Skin epidermis (tissue), 12 donors: ENCODE measurements around the gene MDC1.
A peak's percentile ranks its signal among the peaks of the same experiment; 100 is the strongest.
"Not testable (repeated sequence)": the region's sequence is repeated elsewhere in the genome, so short reads cannot be mapped to it uniquely, and the experiment has no call there.

Experiments used
- H3K27ac ChIP-seq, 21 experiments: fragments of 200-600 bp; sonication (generic) in 11 of 21; one replicate each; pipeline ENCODE4 v1.5.0; 2020; ENCODE audit warnings: mild to moderate bottlenecking in 3 of 21, inconsistent platforms in 2 of 21, moderate library complexity in 2 of 21
- H3K4me3 ChIP-seq, 7 experiments: fragments of 200-600 bp; sonication (generic) in 2 of 7; one replicate each; pipeline ENCODE4 v1.5.0; 2020; ENCODE audit warnings: inconsistent platforms in 2 of 7, mild to moderate bottlenecking in 2 of 7, moderate library complexity in 1 of 7

Gene MDC1

DNA sequence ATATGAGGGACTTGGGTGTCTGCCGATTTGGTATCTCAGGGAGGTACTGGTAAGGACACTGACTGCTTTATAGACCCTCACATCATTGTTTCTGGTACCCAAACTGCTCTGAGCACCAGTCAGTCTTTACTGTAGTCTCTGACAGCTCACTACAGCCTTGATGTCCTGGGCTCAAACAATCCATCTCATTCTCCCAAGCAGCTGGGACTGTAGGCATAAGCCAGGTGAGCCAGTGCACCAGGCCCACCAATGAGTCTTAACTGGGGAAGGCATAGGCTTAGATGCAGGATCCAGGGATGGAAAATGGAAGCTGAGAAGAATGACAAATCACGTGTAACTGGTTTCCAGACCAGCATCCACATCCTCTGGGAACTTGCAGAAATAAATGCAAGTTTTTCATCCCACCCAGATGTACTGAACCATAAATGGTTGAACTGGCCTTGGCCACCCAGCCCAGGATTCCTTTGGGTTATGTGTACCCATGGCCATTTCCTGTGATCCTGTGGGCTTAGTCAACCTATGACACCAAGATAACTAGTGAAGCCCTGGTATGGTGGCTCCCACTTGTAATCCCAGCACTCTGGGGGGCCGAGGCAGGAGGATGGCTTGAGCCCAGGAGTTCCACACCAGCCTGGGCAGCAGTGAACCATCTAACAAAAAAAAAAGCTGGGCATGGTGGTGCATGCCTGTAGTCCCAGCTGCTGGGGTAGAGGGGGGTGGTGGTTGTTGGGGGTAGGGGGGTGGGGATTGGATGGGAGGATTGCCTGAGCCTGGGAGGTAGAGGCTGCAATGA lies 8.8 kb upstream of the MDC1 start:
- peak overlapping the region in 2 of 21 experiments; percentile 8 to 24 for H3K27ac ChIP-seq
- H3K4me3 ChIP-seq = no peak overlapping the region

DNA sequence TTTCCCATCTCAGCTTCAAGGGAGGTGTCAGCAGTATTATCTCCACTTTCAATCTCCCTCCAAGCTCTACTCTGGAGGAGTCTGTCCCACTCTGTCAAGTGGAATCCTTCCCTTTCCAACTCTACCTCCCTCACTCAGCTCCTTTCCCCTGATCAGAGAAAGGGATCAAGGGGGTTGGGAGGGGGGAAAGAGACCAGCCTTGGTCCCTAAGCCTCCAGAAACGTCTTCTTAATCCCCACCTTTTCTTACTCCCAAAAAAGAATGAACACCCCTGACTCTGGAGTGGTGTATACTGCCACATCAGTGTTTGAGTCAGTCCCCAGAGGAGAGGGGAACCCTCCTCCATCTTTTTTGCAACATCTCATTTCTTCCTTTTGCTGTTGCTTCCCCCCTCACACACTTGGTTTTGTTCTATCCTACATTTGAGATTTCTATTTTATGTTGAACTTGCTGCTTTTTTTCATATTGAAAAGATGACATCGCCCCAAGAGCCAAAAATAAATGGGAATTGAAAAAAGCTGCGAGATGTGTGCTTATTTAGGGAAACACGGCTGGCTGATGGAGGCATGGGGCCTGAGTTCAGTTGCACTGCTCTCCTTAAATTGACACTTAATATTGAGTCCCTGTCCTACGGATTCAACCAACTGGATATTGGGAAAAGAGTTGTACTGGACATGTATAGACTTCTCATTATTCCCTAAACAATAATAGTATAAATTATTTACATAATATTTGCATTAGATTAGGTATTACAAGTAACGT lies 8.0 kb upstream of the MDC1 start:
- H3K4me3 ChIP-seq = no peak overlapping the region

DNA sequence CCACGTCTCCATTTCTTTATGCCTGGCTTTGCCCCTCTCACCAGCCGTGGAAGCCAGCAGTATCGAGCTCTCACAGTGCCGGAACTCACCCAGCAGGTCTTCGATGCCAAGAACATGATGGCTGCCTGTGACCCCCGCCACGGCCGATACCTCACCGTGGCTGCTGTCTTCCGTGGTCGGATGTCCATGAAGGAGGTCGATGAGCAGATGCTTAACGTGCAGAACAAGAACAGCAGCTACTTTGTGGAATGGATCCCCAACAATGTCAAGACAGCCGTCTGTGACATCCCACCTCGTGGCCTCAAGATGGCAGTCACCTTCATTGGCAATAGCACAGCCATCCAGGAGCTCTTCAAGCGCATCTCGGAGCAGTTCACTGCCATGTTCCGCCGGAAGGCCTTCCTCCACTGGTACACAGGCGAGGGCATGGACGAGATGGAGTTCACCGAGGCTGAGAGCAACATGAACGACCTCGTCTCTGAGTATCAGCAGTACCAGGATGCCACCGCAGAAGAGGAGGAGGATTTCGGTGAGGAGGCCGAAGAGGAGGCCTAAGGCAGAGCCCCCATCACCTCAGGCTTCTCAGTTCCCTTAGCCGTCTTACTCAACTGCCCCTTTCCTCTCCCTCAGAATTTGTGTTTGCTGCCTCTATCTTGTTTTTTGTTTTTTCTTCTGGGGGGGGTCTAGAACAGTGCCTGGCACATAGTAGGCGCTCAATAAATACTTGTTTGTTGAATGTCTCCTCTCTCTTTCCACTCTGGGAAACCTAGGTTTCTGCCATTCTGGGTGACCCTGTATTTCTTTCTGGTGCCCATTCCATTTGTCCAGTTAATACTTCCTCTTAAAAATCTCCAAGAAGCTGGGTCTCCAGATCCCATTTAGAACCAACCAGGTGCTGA lies 7.0 kb upstream of the MDC1 start:
- H3K4me3 ChIP-seq = not testable (repeated sequence)
- peak overlapping the region in 4 of 21 experiments; percentile 13 to 42 (median 18) for H3K27ac ChIP-seq

More for the DNA sequence above, 8.0 kb upstream of the MDC1 start:
- H3K27ac ChIP-seq = peak overlapping the region in 2 of 21 experiments; percentile 34 to 38

DNA sequence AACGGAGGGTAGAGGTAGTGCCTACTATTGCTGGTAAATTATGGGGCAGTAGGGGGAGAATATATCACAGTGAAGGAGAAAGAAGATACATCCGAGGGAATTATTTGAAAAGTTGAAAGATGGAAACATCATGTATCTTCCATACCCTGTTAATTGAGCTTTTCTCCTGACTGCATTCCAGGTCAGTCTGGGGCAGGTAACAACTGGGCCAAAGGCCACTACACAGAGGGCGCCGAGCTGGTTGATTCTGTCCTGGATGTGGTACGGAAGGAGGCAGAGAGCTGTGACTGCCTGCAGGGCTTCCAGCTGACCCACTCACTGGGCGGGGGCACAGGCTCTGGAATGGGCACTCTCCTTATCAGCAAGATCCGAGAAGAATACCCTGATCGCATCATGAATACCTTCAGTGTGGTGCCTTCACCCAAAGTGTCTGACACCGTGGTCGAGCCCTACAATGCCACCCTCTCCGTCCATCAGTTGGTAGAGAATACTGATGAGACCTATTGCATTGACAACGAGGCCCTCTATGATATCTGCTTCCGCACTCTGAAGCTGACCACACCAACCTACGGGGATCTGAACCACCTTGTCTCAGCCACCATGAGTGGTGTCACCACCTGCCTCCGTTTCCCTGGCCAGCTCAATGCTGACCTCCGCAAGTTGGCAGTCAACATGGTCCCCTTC lies 6.2 kb upstream of the MDC1 start:
- H3K27ac ChIP-seq = peak overlapping the region in 5 of 21 experiments; percentile 11 to 99 (median 19)
- H3K4me3 ChIP-seq = peak overlapping the region in 1 of 7 experiments; percentile 91

DNA sequence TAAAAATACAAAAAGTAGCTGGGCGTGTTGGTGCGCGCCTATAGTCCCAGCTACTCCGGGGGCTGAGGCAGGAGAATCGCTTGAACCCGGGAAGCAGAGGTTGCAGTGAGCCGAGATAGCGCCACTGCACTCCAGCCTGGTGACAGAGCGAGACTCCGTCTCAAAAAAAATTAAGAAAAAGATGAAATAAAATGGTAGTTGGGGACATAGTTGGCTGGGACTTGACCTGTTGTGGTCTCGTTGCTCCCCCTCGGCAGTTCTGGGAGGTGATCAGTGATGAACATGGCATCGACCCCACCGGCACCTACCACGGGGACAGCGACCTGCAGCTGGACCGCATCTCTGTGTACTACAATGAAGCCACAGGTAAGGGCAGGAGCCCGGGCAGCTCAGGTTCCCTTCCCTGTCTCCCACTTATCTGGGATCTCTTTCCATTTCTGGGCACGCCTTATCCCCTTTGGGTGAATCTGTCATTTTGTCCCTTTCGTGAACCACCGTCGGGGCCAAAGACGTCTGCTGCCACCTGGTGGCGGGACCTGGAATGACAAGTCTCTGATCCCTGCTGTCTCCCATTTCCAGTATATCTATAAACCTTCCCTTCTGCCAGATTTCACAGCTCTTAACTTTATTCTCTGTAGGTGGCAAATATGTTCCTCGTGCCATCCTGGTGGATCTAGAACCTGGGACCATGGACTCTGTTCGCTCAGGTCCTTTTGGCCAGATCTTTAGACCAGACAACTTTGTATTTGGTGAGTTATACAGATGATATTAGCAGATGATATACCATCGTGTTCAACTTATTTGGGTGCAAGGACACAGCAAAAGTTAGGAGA lies 5.4 kb upstream of the MDC1 start:
- peak overlapping the region in 20 of 21 experiments; percentile 31 to 99 (median 95) for H3K27ac ChIP-seq
- peak overlapping the region; percentile 70 to 91 (median 81) for H3K4me3 ChIP-seq

DNA sequence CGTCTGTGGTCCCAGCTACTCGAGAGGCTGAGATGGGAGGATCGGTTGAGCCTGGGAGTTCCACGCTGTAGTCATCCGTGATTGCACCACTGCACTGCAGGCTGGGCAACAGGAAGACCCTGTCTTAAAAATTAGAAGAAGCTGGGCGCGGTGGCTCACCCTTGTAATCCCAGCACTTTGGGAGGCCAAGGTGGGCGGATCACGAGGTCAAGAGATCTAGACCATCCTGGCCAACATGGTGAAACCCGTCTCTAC lies 4.9 kb upstream of the MDC1 start:
- H3K4me3 ChIP-seq = peak overlapping the region; percentile 70 to 91 (median 81)
- peak overlapping the region; percentile 31 to 99 (median 95) for H3K27ac ChIP-seq

DNA sequence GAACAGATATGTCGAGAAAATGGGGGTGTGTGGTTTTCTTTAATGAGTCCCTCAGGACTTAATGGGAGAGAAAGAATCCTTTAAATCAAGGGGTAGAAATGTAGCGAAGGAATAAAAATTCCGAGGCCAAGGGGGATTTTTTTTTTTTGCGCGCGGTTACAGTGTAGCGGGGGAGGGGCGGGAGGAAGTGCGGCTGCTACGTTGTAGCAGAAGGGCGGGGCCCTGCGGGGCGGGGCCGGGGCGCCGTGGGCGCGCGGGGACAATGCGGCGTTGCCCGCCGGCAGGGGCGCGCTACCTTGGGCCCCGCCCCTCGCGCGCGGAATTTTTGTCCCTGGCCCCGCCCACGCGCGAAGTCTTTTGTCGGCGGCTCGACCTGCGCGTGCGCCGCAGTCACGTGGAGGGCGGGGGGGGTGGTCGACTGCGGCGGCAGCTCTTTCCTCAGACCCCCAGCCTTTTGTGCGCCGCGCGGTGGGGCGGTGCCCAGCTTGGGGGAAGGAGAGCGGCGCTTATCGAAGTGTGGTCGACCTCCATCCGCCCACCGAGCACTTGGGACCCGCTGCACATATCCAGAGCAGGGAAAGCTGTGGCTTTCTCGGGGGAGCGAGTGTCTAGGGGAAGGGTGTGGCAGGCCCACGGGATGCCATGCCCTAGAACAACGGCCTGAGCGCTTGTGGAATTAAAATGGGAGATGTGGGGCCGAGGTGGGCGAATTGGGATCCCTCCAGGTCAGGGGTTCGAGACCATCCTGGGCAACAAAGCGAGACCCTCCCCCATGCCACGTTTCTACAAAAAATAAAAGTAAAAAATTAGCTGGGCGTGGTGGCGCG lies 4.3 kb upstream of the MDC1 start:
- Histone ChIP-seq H3K4me3 (peak overlapping the region; percentile 70 to 91 (median 81)), H3K27ac (peak overlapping the region; percentile 71 to 99 (median 95))

DNA sequence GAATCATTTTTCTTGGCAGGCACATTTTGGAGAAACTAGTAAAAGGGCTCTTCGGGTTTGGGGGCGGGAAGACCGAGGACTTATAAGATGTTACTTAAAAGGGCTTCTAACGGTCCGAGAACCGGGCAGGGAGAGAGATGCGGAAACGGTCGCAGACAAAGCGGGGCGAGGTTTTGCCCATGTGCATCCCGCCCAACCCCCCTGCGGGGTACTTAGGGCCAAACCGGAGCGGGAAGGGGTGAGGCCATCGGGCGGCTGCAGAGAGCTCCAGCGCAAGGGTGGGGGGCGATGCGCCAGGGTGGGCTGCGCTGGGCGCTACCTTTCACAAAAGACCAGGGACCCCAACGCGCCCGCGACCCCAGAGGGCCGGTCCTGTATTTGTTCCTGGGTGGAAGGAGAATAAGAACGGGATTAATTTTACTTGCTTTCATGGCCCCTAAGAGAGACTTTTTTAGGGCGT lies 3.7 kb upstream of the MDC1 start:
- Histone ChIP-seq H3K4me3 (peak overlapping the region; percentile 70 to 91 (median 81)), H3K27ac (peak overlapping the region; percentile 71 to 99 (median 95))

DNA sequence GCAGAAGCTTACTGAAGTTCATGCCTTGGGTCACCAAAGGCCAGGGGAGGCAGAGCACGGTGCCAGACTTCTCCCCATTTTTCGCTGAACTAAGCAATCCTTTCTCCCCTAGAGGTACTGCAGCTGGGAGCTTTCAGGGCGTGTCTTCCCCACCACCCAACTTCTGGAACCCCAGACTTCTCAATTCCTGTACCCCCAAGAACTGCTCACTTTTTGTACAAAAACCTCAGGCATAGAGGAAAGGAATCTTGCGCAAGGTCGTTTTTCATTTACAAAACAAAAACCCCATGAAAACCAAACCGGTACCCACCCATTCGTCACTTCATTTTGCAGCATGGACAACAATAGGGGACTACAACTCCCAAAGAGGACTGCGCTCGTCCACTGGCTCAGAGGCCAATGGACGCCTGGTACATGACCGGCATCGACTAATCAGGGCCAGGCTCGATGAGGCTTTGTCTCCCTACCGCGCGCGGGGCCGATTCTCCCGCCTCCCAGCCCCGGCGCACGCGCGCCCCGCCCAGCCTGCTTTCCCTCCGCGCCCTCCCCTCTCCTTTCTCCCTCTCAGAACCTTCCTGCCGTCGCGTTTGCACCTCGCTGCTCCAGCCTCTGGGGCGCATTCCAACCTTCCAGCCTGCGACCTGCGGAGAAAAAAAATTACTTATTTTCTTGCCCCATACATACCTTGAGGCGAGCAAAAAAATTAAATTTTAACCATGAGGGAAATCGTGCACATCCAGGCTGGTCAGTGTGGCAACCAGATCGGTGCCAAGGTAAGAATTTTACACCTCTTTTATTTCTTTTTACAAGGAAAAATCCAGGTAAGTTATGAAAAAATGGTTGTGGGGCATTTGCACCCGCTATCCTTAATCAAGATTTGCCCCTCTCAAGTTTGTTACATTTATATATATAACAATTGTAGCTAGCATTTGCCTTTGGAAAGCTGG lies 3.0 kb upstream of the MDC1 start, which contains the start of gene TUBB:
Gene TUBB, plus strand, starts transcription at position 562 of the 947 bp plus-strand sequence. Its CDS starts 155 bp downstream, at position 717.
- peak within 1 kb of the TSS; percentile 71 to 99 (median 95) for H3K27ac ChIP-seq
- H3K4me3 ChIP-seq = peak within 1 kb of the TSS; percentile 70 to 91 (median 81)

DNA sequence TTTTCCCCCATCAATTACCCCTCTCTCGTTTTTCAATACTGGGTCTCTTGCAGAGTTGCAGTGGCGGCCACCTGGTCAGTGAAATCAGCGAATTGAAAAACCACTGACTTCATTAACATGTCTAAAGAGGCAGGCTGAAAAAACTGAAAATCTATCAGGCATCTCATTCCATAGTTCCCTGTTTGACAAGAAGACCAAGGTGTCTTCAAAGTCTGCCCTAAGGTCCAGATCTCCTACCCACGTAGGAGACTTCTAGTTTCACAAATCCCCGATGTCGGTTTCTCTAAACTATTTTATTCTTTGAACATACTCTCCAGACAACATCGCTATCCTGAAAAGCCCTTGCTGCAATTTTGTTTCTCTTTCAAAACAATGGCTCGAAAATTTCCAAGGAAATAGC lies 2.3 kb upstream of the MDC1 start:
- H3K27ac ChIP-seq = peak overlapping the region in 20 of 21 experiments; percentile 71 to 99 (median 94)
- H3K4me3 ChIP-seq = peak overlapping the region; percentile 70 to 91 (median 81)

DNA sequence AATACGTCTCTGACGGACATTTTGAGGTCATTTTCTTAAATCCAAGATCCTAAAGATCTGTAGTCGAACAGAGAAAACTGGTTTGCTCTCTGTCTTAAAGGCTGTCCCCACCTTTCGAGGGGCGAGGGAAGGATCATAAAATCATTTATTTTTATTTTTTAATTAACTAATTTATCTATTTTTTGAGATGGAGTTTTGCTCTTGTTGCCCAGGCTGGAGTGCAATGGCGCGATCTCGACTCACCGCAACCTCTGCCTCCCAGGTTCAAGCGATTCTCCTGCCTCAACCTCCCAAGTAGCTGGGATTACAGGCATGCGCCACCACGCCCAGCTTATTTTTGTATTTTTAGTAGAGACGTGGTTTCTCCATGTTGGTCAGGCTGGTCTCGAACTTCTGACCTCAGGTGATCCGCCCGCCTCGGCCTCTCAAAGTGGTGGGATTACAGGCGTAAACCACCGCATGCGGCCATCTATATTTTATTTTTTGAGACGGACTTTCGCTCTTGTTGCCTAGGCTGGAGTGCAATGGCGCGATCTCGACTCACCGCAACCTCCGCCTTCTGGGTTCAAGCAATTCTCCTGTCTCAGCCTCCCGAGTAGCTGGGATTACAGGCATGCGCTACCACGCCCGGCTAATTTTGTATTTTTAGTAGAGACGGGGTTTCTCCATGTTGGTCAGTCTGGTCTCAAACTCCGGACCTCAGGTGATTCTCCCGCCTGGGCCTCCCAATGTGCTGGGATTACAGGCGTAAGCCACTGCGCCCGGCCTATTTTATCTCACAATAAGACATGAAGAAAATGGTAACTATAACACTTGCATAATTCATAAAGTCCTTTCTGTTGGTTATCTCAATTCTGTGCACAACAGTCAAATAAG lies 1.0 kb upstream of the MDC1 start:
- H3K4me3 ChIP-seq = peak overlapping the region; percentile 17 to 63 (median 59)
- peak overlapping the region in 20 of 21 experiments; percentile 4 to 98 (median 84) for H3K27ac ChIP-seq

DNA sequence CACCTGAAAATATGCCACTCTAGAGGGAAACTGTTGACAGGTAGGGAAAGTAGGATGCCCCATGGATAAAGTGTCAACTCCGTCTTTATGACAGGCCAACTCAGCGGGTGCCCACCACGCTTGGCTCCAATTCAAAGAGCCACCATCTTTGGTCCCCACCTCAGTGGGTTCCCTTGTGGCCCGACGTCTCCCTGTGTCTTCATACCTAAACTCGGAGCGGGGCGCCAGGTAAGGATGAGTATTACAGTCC lies 277 bp downstream of the MDC1 start:
- Histone ChIP-seq H3K27ac (peak overlapping the region in 20 of 21 experiments; percentile 70 to 93 (median 86)), H3K4me3 (peak overlapping the region; percentile 54 to 63 (median 59))

DNA sequence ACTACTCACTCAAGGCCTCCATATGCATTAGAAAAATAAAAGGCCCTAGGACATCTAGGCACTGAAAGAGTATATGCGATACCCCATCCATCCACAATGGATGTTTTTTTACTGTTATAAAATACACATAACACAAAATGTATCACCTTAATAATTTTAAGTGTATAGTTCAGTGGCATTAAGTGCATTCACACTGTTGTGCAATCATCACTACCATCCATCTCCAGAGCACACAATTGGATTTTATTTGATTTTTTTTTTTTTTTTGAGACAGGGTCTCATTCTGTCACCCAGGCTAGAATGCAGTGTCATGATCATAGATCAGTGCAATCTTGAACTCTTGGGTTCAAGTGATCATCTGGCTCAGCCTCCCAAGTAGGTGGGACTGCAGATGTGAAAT lies 2.8 kb downstream of the MDC1 start:
- Histone ChIP-seq H3K4me3 (no peak overlapping the region), H3K27ac (no peak overlapping the region)

DNA sequence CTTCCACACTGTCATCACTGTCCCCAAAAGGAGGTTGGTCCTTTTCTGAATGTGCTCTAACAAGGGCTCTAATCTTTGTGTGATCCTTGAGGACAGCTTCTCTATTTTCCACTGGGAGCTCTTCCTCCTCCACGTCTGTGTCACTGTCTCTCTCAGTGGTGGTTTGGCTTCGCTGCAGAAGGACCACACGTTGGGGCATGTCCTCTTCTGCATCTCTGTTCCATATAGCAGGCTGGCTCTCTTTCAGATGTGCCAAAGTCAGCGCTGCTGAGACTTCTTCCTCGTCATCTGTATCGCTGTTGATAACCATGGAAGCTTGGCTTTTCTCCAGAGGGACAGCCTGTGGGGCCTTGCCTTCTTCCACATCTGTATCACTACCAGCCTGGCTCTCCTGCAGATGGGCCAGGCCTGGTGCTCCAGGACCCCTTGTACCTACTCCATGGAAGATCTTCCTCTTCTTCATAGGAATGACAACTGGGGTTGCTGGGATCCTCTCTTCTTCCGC lies 4.6 kb downstream of the MDC1 start:
- Histone ChIP-seq H3K4me3 (no peak overlapping the region), H3K27ac (peak overlapping the region in 4 of 21 experiments; percentile 19 to 26 (median 22))

DNA sequence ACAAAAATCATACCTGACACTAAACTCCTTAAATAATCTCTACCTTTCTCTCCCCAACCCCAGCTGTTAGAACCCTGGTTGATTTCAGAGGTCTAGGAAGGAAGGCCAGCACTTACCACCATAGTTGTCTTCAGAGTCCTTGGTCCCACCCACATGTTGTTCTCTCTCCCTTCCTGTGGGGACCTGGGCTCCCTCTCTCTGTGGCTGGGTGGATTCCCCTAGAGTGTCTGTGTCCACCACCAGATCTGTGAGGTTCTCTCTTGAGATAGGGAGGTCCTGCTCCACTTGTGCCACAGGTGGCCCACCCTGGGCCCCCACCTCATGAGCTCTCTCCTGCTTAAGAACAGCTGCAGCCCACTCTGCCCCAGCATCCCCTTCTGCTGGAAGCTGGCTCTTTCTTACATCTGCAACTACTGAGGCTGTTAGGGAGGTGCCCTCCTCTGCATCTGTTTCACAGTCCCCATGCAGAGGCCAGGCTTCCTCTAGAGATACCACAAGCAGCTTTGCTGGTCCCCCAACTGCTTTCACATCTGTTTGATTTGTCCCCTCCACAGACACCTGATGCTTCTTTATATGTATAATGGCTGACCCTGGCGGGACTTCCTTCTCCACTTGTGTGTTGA lies 5.2 kb downstream of the MDC1 start:
- Histone ChIP-seq H3K27ac (peak overlapping the region in 3 of 21 experiments; percentile 20 to 26 (median 24)), H3K4me3 (no peak overlapping the region)
